ENCODE results near the gene CDH13. TPM values are rescaled to one million over a fixed set of nuclear protein-coding genes. Genes with fewer than 3 reads are reported as not detected.

The CDH13 gene
- total RNA-seq, 2 experiments from 2014 or later, result not detected

- Histone ChIP-seq H3K79me2 (ENCODE audit: insufficient read depth, low read depth, low read length) (no peaks in the 10 kb centered on the region), H3K27ac (ENCODE audit: low read depth, low read length, poor library complexity, severe bottlenecking) (no peak overlapping the region), H3K9me3 (ENCODE audit: low read length) (no peaks in the 10 kb centered on the region), H3K4me1 (ENCODE audit: insufficient read depth, low read length, poor library complexity, severe bottlenecking) (no peaks in the 10 kb centered on the region), H3K36me3 (ENCODE audit: insufficient read depth, low read length) (no peaks in the 10 kb centered on the region), H2AFZ (ENCODE audit: low read length) (no peak overlapping the region), H4K20me1 (ENCODE audit: insufficient read depth, low read length) (no peaks in the 10 kb centered on the region), H3K4me2 (ENCODE audit: low read length) (no peak overlapping the region), H3K9me2 (ENCODE audit: insufficient read depth, low read length) (no peaks in the 10 kb centered on the region), H3K4me3 (ENCODE audit: low read depth, low read length, poor library complexity, severe bottlenecking) (no peak overlapping the region)
- no peak for DNase-seq (ENCODE audit: low spot score)
- no TSS peak for BruUV-seq (replicated peaks)
- ChIA-PET CTCF (ENCODE audit: unreplicated experiment) (no interaction called here), POLR2A (no interaction called here)
- intact Hi-C loops (cut with micrococcal nuclease; ENCODE audit: unreplicated experiment), result no loop called here
- TF ChIP-seq EZH2phosphoT487 (IDR thresholded peaks at IDR 0.05; ENCODE audit: borderline replicate concordance, low read depth, low read length), result no peak
- TF ChIP-seq CTCF (conservative IDR thresholded peaks at IDR 0.05; ENCODE audit: low read length), result no peak
Measured at GRCh38 chr16:83338941-83339340, 712.2 kb downstream of the CDH13 start.

GRCh38 chr16:83343935-83344366 lies 717.2 kb downstream of the CDH13 start:
- H3K79me2 ChIP-seq (ENCODE audit: insufficient read depth, low read depth, low read length), result no peaks in the 10 kb centered on the region
- CTCF ChIA-PET (ENCODE audit: unreplicated experiment), result no interaction called here
- H3K4me2 ChIP-seq (ENCODE audit: low read length), result no peak overlapping the region
- H3K4me3 ChIP-seq (ENCODE audit: low read depth, low read length, poor library complexity, severe bottlenecking), result no peak overlapping the region
- TF ChIP-seq CTCF (conservative IDR thresholded peaks at IDR 0.05; ENCODE audit: low read length) (no peak), EZH2phosphoT487 (IDR thresholded peaks at IDR 0.05; ENCODE audit: borderline replicate concordance, low read depth, low read length) (no peak)
- POLR2A ChIA-PET, result no interaction called here
- no peak overlapping the region for H2AFZ ChIP-seq (ENCODE audit: low read length)
- H3K9me3 ChIP-seq (ENCODE audit: low read length), result no peaks in the 10 kb centered on the region
- intact Hi-C loops (cut with micrococcal nuclease; ENCODE audit: unreplicated experiment), result no loop called here
- H3K4me1 ChIP-seq (ENCODE audit: insufficient read depth, low read length, poor library complexity, severe bottlenecking), result no peaks in the 10 kb centered on the region
- no peaks in the 10 kb centered on the region for H3K9me2 ChIP-seq (ENCODE audit: insufficient read depth, low read length)
- no peak overlapping the region for H3K27ac ChIP-seq (ENCODE audit: low read depth, low read length, poor library complexity, severe bottlenecking)
- H4K20me1 ChIP-seq (ENCODE audit: insufficient read depth, low read length), result no peaks in the 10 kb centered on the region
- no peak for DNase-seq (ENCODE audit: low spot score)
- no TSS peak for BruUV-seq (replicated peaks)
- H3K36me3 ChIP-seq (ENCODE audit: insufficient read depth, low read length), result no peaks in the 10 kb centered on the region

DNA sequence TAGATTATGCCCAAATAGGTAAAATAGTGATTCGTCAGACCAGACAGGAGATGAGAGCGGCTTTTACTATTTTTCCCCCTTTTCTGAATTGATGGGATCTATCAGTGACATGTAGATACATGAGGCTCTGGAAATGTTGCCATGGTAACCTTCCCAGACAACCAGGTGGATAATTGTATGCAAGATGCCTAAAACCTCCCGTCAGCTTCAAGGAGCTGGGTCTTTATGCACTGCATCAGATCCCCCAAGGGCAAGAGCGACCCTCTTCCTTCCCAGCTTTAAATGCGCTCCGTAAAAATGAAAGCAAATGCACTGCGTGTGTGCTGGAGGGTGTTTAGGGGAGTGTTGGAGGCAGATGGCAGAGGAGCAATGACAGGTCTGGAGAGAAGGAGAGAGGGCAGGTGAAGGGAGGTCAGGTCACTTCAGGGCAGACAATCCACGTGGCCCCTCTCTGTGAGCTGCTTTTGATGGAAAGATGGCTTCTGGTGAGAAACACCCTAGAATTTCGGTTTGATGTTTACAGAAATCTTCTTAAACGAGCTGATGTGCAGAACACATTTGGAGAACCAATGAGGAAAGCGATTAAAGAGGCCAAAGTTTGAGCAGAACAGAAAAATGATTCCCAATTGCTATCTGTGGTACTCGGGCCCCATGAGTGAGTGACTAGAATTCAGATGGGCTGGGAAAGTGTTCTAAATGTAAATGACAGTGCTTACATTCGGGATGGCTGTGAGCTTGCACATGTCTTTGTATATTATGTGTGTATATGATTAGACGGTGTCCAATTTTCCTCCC lies 719.3 kb downstream of the CDH13 start:
- no TSS peak for BruUV-seq (replicated peaks)
- intact Hi-C loops (cut with micrococcal nuclease; ENCODE audit: unreplicated experiment), result no loop called here
- Histone ChIP-seq H3K4me1 (ENCODE audit: insufficient read depth, low read length, poor library complexity, severe bottlenecking) (no peaks in the 10 kb centered on the region), H3K4me2 (ENCODE audit: low read length) (no peak overlapping the region), H2AFZ (ENCODE audit: low read length) (no peak overlapping the region), H3K9me2 (ENCODE audit: insufficient read depth, low read length) (no peaks in the 10 kb centered on the region), H3K79me2 (ENCODE audit: insufficient read depth, low read depth, low read length) (no peaks in the 10 kb centered on the region), H3K27ac (ENCODE audit: low read depth, low read length, poor library complexity, severe bottlenecking) (no peak overlapping the region), H3K4me3 (ENCODE audit: low read depth, low read length, poor library complexity, severe bottlenecking) (no peak overlapping the region), H3K9me3 (ENCODE audit: low read length) (no peaks in the 10 kb centered on the region), H4K20me1 (ENCODE audit: insufficient read depth, low read length) (no peaks in the 10 kb centered on the region), H3K36me3 (ENCODE audit: insufficient read depth, low read length) (no peaks in the 10 kb centered on the region)
- ChIA-PET CTCF (ENCODE audit: unreplicated experiment) (no interaction called here), POLR2A (no interaction called here)
- no peak for DNase-seq (ENCODE audit: low spot score)
- no peak for TF ChIP-seq CTCF (conservative IDR thresholded peaks at IDR 0.05; ENCODE audit: low read length)
- no peak for TF ChIP-seq EZH2phosphoT487 (IDR thresholded peaks at IDR 0.05; ENCODE audit: borderline replicate concordance, low read depth, low read length)

Measured in OCI-LY7 (cell line).